IPS-18c (cell line): ENCODE results near the gene NAIP.
"Not testable (repeated sequence)": the region's sequence is repeated elsewhere in the genome, so short reads cannot be mapped to it uniquely, and the experiment has no call there.

Experiments
- H3K4me3 ChIP-seq: 2 replicates; pipeline ENCODE4 v1.7.0; 2013; ENCODE audit warnings: low read depth, mild to moderate bottlenecking, low read length, moderate library complexity; ENCODE audit not compliant: insufficient read depth
- H3K9me3 ChIP-seq: one replicate; pipeline ENCODE4 v1.6.1; 2013; ENCODE audit warnings: mild to moderate bottlenecking, low read length, moderate library complexity; ENCODE audit not compliant: control insufficient read depth, insufficient read depth

NAIP gene

GRCh38 chr5:70932560-70932959 lies 92.6 kb downstream of the NAIP start:
- H3K9me3 ChIP-seq, H3K4me3 ChIP-seq: not testable (repeated sequence)

DNA sequence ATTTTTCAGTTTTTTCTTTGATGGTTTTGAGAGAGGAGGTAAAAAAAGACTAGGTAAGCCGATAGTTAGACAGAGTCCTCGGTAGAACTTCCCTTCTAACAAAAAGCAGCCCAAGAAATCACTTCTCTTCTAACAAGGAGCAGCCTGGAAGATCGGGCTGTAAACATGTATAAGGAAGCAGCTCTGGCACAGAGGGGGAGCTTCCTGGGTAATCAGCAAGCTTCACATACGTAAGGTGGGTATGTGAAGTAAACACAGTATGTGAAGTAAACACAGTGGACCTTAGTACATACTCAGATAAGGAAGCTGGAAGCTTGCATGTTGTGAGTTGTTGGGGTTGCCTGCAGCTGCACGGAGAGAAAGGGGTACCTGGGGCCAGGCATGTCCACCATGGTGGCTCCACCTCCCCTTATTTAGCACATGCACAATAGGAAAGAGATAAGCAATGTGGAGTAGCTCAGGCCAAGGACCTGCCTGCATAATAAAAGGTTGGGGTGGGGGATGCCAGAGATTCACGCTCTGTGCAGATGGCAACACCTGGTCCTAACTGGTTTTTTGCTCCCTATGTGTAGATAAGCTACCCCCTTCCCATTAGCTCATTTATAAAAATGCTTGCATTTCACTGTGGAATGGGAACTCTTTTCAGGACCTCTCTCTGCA lies 93.3 kb downstream of the NAIP start:
- not testable (repeated sequence) for H3K9me3 ChIP-seq, H3K4me3 ChIP-seq

- not testable (repeated sequence) for H3K9me3 ChIP-seq, H3K4me3 ChIP-seq
These were observed 100.0 kb downstream of the NAIP start for GRCh38 chr5:70925211-70925562.
